H7 (cell line): ENCODE data around the gene CUL3. TPM values are rescaled to one million over a fixed set of nuclear protein-coding genes. Genes with fewer than 3 reads are reported as not detected.
"Not testable (repeated sequence)": the region's sequence is repeated elsewhere in the genome, so short reads cannot be mapped to it uniquely, and the experiment has no call there.

ENCODE experiments used
- DNase-seq: peaks from one replicate; pipeline ENCODE4 v3.0.0; 2012
- H3K27me3 ChIP-seq: 2 replicates; pipeline ENCODE4 v1.6.0; 2011; ENCODE audit warnings: mild to moderate bottlenecking, low read length; ENCODE audit not compliant: control insufficient read depth, insufficient read depth
- H3K36me3 ChIP-seq: replicated peaks from 2 replicates; pipeline ENCODE4 v1.5.1; 2011; ENCODE audit warnings: low read length; ENCODE audit not compliant: control insufficient read depth, insufficient read depth
- H3K4me3 ChIP-seq: 2 replicates; pipeline ENCODE4 v1.5.1; 2011; ENCODE audit warnings: low read depth, mild to moderate bottlenecking, control low read depth, low read length, moderate library complexity; ENCODE audit not compliant: insufficient read depth
- total RNA-seq: library from RNA; depleted of rRNA; stranded (reverse); fragments of >200 nt; shearing (Covaris generic); gene quantifications from 2 replicates; pipeline ENCODE4 v1.2.3, GENCODE V29; 2014

The CUL3 gene
- total RNA-seq, 1 experiment from 2014 or later = 46.7 TPM

DNA sequence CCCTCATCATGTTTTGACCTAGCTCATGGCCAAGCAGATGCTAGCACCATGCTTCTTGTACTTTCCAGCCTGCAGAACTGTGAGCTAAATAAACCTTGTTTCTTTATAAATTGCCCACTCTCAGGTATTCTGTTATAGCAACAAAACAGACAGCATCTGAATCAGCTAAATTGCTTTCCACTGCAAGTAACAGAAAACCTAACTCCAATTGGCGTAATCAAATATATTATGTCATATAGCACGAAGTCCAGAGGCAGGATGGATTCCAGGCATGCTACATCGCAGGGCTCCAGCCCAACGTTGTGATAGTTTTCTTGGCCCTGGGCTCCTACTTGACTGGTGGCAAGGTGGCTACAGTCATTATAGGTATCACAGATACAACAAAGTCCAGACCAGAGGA is 10.4 kb upstream of the CUL3 start:
- no peak for DNase-seq
- Histone ChIP-seq H3K4me3 (no peak overlapping the region), H3K27me3 (no peaks in the 10 kb centered on the region), H3K36me3 (no peaks in the 10 kb centered on the region)

DNA sequence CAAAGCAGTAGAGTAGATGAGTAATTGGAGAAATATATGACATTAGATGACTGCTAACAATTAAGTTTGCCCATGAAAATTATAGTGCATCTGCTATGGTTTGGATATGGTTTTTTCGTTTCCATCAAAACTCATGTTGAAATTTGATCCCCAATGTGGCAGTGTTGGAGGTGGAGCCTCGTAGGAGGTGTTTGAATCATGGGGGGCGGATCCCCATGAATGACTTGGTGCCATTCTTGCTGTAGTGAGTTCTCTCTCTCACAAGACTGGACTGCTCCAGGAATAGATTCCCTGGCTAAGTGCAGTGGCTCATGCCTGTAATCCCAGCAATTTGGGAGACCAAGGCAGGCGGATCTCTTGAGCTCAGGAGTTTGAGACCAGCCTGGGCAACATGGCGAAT is 9.7 kb upstream of the CUL3 start:
- no peaks in the 10 kb centered on the region for H3K27me3 ChIP-seq
- DNase-seq = no peak
- H3K36me3 ChIP-seq = no peaks in the 10 kb centered on the region
- no peak overlapping the region for H3K4me3 ChIP-seq

DNA sequence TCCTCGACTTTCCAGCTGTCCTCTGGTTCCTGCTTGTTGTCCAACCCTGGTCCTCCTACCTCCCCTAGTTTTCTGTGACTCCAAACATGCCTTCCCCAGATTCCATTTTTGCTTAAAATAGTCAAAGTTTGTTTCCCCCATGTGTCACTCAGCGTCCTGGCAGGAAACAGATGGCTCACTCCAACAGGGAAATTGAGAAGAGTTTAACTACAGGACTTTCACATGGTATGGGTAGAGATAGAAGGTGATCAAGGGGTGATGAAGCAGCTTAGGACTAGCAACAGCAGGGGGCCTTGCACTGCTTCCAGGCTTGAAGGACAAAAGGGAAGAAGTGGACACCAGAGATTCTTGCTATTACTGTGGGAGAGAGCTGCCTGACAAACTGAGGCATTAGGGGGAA is 6.1 kb upstream of the CUL3 start:
- Histone ChIP-seq H3K27me3 (no peaks in the 10 kb centered on the region), H3K36me3 (no peaks in the 10 kb centered on the region), H3K4me3 (no peak overlapping the region)
- DNase-seq = no peak

DNA sequence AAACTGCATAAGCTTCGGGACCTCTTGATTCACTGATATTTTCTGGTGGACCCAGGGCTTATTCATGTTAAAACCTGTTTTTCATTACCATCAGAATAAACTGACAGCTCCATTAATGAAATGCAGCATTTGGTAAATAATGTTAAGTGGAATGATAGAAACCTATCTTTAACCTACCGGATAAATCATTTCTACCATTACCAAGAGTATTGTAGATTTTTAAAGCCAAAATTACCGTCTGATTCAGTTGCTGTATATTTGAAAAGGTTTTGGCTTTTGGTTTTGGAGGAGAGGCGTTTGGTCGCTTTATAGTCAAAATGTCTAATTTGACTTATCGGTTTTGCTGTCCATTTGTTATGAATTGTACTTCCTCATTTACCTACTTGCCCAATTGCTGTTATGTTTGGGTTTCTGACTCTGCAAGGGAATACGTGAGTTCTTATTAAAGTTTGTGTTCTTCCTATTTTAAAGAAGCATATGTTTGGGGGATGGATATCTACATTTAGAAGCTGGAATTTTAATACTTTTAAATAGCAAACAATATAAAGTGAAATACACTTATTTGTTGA is 1.0 kb upstream of the CUL3 start:
- H3K27me3 ChIP-seq = no peaks in the 10 kb centered on the region
- peak overlapping the region; percentile 42 for H3K4me3 ChIP-seq
- no peak for DNase-seq
- no peaks in the 10 kb centered on the region for H3K36me3 ChIP-seq

DNA sequence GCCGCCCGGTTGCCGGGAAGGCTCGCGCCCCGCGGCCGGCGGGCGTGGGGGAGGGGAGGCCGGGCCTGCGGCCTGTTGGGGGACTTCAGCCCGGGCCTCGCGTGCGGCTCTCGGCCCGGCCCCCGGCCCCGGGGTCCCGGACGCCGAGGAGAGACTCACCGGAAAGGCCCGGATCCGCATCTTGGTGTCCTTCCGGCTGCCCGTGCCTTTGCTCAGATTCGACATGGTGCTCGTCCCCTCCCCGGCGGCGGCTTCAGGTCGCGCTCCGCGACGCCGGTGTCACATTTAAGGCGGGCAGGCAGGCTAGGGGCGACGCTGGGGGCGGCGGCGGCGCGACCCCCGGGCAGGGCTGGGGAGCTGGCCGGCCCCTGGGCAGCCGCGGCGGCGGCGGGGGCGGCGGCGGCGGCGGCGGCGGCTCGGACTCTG is 365 bp downstream of the CUL3 start:
- Histone ChIP-seq H3K27me3 (no peaks in the 10 kb centered on the region), H3K4me3 (peak overlapping the region; percentile 91), H3K36me3 (no peaks in the 10 kb centered on the region)
- DNase-seq = peak; percentile 64

DNA sequence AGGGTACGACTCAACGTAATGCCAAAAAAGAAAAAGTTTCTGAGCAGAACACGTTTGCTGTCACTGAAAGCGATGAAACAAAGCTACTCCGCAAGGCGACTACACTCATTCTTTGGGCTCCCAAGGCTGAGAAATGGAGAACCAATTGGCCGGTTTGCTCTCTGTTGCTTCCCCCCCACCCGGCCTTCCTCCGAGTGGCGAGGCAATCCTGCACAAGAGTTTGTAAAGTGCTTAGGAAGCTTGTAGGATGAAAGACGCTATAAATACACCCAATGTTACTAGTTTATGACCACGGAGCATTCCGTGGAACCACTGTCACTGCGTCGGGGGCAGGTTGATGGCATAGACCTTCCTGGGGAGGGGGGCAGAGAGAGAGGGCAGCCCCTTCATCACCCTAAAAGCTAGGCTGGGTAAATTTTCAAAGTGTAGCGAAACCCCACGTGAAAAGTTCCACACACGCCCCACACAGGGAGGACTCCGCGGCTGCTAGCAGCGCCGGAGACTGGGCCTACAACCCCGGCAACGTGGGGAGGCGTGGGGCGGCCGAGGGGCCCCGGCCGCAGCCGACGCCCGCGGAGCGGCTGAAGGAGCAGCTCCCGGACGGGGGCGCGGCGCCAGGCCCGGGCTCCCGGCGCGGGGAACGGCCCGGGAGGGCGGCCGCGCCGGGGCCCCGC is 915 bp downstream of the CUL3 start:
- H3K27me3 ChIP-seq = no peaks in the 10 kb centered on the region
- DNase-seq = peak; percentile 30
- H3K36me3 ChIP-seq = no peaks in the 10 kb centered on the region
- peak overlapping the region; percentile 91 for H3K4me3 ChIP-seq

DNA sequence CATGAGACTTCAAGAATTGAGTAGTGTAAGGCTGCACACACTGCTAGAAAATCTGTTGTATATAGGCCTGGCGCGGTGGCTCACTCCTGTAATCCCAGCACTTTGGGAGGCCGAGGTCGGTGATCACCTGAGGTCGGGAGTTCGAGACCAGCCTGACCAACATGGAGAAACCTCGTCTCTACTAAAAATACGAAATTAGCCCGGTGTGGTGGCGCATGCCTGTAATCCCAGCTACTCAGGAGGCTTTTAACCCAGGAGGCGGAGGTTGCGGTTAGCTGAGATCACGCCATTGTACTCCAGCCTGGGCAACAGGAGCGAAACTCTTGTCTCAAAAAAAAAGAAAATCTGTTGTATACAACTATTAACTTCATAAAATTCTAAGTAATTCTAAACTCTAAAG is 2.1 kb downstream of the CUL3 start:
- H3K36me3 ChIP-seq, H3K4me3 ChIP-seq, H3K27me3 ChIP-seq, DNase-seq: not testable (repeated sequence)

DNA sequence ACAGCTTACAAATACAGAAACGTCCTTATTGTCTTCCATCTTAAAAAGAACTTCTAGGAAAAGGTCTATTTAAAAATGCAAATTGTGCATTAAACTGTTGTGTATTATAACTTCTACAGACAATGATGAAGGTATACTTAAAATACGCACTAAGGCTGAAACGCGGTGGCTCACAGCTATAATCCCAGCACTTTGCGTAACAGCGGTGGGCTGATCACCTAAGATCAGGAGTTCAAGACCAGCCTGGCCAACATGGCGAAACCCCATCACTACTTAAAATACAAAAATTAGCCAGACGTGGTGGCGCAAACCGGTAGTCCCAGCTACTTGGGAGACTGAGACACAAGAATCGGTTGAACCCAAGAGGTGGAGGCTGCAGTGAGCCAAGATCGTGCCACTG is 4.9 kb downstream of the CUL3 start:
- H3K27me3 ChIP-seq = no peaks in the 10 kb centered on the region
- DNase-seq = no peak
- H3K4me3 ChIP-seq = no peak overlapping the region
- H3K36me3 ChIP-seq = no peaks in the 10 kb centered on the region

DNA sequence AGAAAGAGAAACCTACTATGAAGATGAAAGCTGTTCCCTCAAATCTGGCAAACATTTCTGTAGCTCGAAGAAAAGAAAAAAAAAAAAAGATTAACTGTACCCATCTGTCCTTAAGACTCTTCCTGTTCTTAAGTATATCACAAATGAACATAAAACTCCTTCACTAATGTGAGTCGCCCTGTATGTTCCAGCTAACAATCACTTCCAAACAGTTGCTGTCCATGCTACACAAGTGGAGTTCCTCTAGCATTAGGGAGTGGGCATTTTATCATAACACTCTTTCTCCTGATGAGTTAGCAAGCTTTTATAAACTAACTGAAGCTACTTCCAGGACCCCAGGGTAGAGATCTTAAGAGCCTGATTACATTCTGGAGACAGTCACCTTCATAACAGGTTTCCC is 5.8 kb downstream of the CUL3 start:
- no peak for DNase-seq
- H3K36me3 ChIP-seq = no peaks in the 10 kb centered on the region
- H3K4me3 ChIP-seq = no peak overlapping the region
- H3K27me3 ChIP-seq = no peaks in the 10 kb centered on the region

DNA sequence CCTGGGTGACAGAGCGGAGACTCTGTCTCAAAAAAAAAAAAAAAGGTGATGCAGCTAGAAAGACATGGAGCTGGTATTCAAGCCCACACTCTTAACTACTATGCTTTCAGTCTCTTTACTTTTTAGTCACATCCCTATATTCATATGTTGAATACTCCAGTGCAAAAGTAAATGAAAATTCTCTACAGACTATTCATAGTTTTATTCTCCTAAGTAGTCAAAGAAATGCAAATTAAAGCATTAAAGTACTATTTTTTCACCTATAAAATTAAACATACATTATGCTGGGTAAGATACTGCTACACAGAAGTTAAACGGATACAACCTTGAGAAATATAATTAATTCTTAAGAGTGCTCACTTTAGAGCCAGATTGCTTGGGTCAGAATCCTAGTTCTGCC is 7.6 kb downstream of the CUL3 start:
- Histone ChIP-seq H3K36me3 (no peaks in the 10 kb centered on the region), H3K4me3 (no peak overlapping the region), H3K27me3 (no peaks in the 10 kb centered on the region)
- no peak for DNase-seq

DNA sequence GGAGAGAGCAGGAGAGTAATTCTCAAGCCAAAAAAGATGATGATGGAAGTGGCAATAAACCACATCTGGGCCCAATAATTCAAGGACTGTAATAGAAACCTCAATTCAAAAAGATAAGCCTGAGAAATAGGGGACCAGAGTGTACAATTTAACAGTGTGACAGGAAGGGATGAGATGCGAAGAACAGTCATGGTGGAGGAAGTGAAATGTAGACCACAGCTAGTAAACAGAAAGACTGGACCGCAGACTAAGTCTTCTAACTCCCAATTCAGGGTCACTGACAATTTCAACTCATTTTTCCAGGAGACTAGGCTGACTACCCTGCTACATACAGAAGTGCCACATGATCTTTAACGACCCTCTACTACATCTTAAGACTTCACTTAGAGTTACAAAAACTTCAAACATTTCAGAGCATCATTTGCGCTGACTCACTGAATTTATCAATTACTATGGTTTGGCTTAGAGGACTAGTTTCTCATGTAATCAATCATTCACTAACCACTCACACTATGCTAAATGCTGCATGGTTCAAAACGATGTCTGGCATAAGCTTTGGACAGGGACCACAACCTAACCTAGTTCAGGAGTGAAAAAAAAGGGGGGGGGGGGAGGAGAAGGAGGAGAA is 9.0 kb downstream of the CUL3 start:
- H3K27me3 ChIP-seq = no peaks in the 10 kb centered on the region
- DNase-seq = no peak
- H3K4me3 ChIP-seq = no peak overlapping the region
- H3K36me3 ChIP-seq = no peaks in the 10 kb centered on the region

DNA sequence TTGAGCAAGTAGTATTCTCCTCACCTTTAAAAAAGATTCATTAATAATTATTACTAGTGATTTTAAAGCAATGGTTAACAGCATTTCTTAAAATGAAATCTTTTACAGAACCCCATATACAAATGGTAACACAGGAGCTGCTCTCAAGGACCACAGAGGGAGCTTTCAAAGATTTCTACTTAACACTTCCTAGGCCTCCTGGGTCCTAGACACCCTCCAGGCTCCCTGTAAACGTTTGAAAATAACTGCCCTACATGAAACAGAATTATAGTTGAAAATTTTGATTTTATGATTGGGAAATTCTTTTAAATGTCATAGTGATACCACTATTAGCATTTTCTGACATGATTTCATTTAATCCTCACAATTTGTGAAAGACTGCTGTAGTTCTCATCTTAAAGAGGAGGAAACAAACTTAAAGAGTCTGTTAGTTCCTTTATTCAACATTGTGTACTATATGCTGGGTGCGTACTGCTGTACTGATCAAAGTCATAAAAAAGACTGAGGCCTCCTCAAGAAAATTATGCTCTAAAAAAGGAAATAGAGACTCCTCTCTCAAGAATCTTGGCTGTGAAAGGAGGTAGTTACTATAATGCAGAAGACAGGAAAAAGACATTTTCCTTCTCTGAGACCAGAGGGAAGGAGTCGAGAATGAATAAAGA is 10.6 kb downstream of the CUL3 start:
- Histone ChIP-seq H3K27me3 (no peaks in the 10 kb centered on the region), H3K4me3 (no peak overlapping the region), H3K36me3 (no peaks in the 10 kb centered on the region)
- DNase-seq = no peak

DNA sequence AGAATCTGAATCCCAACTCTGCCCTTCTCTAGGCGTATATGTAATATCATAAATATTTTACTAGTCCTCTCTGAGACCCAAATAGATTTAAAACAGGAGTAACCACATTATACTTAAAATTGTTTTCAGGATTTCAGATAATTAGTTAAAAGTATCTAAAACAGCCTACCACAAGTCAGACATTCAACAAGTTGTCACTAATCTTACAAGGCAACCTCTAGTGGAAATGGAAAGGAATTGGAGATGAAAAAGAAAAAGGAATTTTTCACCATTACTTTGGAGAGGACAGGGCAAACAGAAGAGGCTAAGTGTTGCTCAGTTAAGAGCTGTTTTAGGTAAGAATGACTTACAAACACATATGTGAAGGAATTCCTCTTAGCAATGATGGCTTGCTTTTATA is 11.4 kb downstream of the CUL3 start:
- Histone ChIP-seq H3K27me3 (no peaks in the 10 kb centered on the region), H3K4me3 (no peak overlapping the region)

DNA sequence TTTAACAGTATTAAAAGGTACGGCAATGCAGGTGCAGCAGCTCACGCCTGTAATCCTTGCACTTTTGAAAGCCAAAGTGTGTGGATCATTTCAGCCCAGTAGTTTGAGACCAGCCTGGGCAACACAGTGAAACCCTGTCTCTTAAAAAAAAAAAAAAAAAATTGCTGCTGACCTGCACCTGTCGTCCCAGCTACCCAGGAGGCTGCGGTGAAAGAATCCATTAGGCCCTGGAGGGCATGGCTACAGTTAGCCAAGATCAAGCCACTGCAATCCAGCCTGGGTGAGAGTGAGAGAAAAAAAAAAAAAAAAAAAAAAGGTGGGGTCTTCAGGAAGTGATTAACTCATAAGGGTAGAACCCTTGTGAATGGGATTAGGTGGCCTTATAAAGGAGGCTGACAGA is 12.8 kb downstream of the CUL3 start:
- no peaks in the 10 kb centered on the region for H3K36me3 ChIP-seq
- DNase-seq = no peak
- no peaks in the 10 kb centered on the region for H3K27me3 ChIP-seq
- no peak overlapping the region for H3K4me3 ChIP-seq

More for the DNA sequence above, 11.4 kb downstream of the CUL3 start:
- no peaks in the 10 kb centered on the region for H3K36me3 ChIP-seq
- DNase-seq = no peak
